GM21360 (cell line): ENCODE results near the gene MEOX1.

Experiments used
- ATAC-seq: cut with Tn5 transposase; IDR thresholded peaks from one replicate; pipeline ENCODE4 v1.9.1; 2021; ENCODE audit warnings: mild to moderate bottlenecking, moderate library complexity; ENCODE audit not compliant: unreplicated experiment

MEOX1 gene

DNA sequence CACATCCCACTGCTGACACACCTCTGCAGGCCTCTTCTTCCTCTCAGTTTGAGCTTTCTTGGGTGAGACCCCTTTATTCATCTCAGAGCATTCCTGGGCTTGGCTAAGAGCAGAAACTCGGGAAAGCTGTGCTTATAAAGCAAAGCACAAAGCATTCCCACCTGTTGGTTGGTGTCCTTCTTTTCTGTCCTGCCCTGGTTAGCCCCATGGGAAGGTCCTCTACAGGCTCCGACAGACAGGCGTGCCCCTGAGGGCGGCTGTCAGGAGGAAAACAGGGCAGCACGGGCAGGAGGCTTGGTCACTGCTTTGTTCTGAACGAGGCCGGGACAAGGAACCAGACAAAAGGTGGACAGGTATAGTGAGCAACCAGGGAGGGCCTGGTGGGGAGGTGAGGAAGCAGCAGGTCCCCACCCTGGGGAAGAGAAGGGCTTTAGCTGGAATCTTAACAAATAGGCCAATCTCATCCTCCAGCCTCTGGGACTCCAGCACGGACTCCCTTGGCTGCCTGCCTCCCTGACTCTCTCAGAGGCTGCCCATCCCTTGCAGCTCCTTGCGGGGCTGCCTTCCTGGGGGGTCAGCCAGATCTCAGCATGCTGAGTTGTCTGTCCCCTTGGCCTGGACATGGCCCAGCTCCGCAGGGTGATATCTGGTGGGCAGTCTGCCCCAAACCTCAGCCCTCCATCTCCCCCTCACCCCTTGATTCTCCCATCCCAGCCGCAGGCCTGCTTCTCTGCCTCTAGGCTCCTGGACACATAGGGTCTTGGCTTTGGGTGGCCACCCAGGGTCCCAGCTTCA, 1.7 kb downstream of the MEOX1 start:
- no peak for ATAC-seq

GRCh38 chr17:43658900-43659299, 2.8 kb downstream of the MEOX1 start:
- no peak for ATAC-seq

- ATAC-seq = no peak
Measured at GRCh38 chr17:43655693-43656255, 5.9 kb downstream of the MEOX1 start.

GRCh38 chr17:43652124-43652480, 9.6 kb downstream of the MEOX1 start:
- no peak for ATAC-seq

GRCh38 chr17:43650471-43650870, 11.3 kb downstream of the MEOX1 start:
- ATAC-seq = no peak

- no peak for ATAC-seq
Measured at GRCh38 chr17:43648916-43649315, 12.8 kb downstream of the MEOX1 start.

- ATAC-seq = no peak
Measured at GRCh38 chr17:43645765-43646481, 15.8 kb downstream of the MEOX1 start.

DNA sequence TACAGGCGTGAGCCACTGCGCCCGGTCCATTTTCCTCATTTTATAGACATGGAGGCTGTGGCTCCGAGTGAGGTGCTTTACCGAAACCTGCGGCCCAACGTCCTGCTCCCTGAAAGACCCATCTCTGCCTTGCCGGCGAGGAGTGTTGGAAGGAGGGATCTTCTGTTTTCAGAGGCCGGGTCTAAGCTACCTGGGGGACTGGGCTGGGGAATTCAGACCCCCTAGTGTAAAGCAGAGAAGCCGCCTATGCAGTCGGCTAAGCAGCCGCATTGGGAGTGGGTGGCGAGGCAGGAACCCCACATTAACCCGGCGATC, 16.3 kb downstream of the MEOX1 start:
- ATAC-seq = no peak

- no peak for ATAC-seq
Measured at GRCh38 chr17:43644081-43644480, 17.6 kb downstream of the MEOX1 start.

DNA sequence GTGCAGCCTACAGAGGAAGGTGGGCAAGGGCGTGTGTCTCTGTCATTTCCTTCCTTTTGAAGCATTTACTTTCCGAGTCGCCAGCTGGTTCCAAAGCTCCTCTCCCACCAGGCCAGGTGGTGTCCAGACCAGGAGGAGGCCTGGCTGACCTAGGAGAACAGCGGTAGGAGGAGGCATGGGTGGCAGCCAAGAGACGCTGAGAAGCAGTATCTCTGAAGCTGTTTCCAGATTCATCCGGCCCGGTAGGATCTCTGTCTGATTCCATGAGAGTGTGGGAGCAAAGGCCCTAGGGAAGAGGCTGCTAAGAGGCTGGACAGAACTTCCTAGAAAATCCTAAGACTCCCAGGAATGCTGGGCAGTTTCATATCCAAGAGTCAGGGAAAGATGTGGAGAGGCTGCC, 20.3 kb downstream of the MEOX1 start:
- no peak for ATAC-seq

GRCh38 chr17:43640491-43641252, 21.1 kb downstream of the MEOX1 start:
- no peak for ATAC-seq

DNA sequence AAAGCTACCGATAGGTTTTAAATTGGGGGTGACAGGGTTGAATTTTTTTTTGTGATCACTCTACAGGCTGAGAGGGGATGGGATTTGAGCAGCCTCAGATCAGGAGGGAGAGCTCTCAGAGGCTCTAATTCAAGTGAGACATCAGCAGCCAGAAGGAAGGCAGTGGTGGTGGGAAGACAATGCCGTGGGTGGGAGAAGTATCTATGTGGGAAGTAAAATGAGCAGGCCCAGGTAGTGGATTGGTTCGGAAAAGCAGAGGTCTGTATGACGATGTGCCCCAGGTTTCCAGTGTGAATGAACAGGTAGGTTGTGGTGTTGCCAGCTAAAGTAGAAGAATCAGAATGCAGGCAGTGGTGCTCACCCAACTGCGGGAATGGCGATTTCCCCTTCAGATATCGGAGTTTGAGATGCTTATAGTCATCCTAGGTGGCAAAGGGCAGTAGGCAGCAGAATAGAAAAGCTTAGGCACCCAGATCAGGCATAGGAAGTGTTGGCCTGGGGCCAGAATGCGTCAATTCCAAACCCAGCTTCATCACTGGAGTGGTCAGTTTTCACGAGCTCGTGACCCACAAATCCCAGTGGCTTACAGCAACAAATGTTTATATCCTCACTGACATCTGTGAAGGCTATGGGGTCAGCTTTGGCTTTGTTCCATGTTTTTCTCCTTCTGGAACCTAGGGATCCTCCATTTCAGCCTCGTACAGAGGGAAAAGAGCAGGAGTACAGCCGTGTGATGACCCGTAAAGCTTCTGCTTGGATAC, 24.0 kb downstream of the MEOX1 start:
- no peak for ATAC-seq

DNA sequence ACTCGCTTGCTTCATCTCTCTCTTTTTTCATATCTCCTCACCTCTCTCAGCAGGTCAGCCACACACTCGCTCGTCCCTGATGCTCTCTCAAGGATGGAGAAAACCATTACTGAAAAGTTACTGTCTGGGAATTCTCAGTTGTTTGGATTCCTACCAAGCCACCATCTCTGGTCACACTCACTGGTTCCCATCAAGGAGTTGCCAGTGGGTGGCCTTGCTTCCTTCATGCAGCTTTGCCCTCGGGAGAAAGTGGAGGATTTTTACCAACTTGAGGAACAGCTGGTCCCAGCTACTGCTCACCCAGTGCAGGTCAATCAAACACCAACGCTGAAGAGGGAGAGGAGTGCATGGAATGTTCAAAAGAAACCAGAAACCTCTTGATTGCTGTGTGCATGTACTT, 25.3 kb downstream of the MEOX1 start:
- no peak for ATAC-seq

GRCh38 chr17:43634591-43635125, 27.1 kb downstream of the MEOX1 start:
- no peak for ATAC-seq

DNA sequence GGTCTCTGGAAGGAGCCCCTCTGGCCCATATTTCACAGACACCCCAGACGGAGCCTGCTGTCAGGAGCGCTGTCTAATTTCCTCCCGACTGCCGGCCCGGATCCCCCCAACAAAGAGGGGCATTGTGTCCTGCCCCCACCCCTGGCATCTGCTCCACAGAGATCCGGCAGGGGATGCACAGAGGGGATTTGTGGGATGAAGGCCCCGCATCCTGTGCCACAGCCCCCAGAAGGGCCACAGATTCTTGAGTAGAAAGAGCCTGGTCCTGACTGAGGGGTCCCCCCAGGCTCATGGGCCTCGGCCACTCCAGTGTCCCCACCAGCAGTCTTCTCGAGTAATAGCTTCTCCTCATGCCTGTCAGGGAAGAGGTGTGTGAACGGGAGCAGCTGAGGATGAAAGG, 29.5 kb downstream of the MEOX1 start:
- ATAC-seq = no peak

GRCh38 chr17:43631429-43631828, 30.3 kb downstream of the MEOX1 start:
- no peak for ATAC-seq

DNA sequence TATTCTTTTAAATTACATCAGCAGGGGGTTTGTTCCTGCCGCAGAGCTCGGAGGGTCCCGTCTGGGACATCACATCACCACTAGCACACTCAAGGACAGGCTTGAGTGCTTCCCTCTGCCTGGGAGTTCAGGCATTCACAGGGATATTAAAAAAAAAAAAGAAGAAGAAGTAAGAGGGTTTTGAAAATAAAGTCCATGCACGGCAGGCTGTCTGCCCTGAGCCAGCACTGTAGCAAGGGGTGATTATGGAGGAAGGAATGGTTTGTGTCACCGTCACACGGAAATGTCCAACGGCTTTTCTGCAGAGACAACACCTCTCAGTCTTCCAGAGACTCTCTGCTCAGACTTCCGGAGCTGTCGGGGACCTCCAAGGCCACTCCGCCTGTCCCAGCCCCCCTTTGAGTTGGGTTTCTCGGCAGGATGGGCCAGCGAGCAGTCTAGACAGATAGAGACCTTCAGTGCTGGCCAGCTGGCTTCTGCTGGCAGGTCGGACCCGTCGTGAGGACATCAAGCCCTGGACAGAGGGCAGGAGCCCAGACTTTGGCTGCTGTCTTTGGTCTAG, 33.6 kb downstream of the MEOX1 start:
- ATAC-seq = no peak

DNA sequence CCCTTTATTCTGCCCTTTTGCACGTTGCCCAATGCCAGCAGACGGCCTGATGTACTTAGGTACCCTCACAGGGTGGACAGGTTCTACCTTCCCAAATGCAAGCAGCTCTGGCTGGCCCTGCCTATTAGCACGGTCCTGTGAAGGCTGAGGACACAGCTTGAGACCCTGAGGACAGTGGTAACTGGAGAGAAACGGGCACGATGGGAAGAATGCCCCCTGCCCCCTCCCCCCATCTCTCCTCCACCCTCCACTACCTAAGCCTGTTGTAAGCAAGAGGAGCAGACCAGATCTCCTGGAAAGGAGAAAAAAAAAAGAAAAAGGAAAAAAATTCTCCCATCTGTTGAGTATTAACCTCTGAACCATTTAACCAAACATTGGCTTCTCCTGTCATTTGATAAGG, 34.1 kb downstream of the MEOX1 start:
- no peak for ATAC-seq

DNA sequence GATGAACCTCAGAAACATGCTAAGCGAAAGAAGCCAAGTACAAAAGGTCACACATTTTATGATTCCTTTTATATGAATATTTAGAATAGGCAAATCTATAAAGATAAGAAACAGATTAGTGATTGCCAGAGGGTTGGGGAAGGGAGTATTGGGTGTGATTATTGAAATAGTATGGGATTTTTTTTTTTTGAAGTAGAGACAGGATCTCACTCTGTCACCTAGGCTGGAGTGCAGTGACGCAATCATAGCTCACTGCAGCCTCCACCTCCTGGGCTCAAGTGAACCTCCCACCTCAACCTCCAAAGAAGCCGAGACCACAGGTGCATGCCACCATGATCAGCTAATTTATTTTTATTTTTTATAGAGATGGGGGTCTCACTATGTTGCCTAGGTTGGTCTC, 35.7 kb downstream of the MEOX1 start:
- no peak for ATAC-seq

- no peak for ATAC-seq
Measured at GRCh38 chr17:43625606-43626005, 36.1 kb downstream of the MEOX1 start.
